Heart left ventricle (tissue), 13 donors: ENCODE measurements around the gene DHRS1.

Experiments used
- POLR2A ChIP-seq, 2 donors: fragments of 450-650 bp; IDR thresholded peaks; one replicate each; pipeline ENCODE4 v1.6.1; 2017; ENCODE audit warnings: antibody characterized with exemption in 2 of 2, mild to moderate bottlenecking in 2 of 2, moderate library complexity in 2 of 2
- TF ChIP-seq, protein P1 (sequence below), 12 donors: fragments of 200-600 bp; sonication (generic) in 4 of 12; IDR thresholded peaks; one replicate each; pipeline versions ENCODE4 v1.5.0 to v1.8.0; 2018 to 2022; ENCODE audit warnings: antibody characterized with exemption in 12 of 12, mild to moderate bottlenecking in 5 of 12
- donor health status: ischemic (EF 13 %, LVEDD 7.1; RV severe dilation, severe dysfunction).
- donor health status: DM: no; HTN: yes; CAD: no.
- donor health status: DM: no; HTN: no; CAD: no.
- donor health status: ischemic (EF 25% LVEDD 6.9; RV normal size, moderate dysfunction).
- donor health status: ischemic (EF 25% LVEDD 5.7; RV mildly dilated, moderate dysfunction).
- donor health status: ischemic (EF 35%, LVEDD 5.7; RV mildly dilated, moderate dysfunction).
- donor health status: nonischemic (EF 11% LVEDD 7.7; RV severe dilation, severe dysfunction).
- donor health status: DM: yes; HTN: yes; CAD: no.
- donor health status: PGD.
- donor health status: ischemic (EF 29% LVEDD 5.4; RV normal size, mild dysfunction).
- donor health status: nonischemic (EF 23%, LVEDD 6.1; RV moderate dilation, normal function).

DNA sequence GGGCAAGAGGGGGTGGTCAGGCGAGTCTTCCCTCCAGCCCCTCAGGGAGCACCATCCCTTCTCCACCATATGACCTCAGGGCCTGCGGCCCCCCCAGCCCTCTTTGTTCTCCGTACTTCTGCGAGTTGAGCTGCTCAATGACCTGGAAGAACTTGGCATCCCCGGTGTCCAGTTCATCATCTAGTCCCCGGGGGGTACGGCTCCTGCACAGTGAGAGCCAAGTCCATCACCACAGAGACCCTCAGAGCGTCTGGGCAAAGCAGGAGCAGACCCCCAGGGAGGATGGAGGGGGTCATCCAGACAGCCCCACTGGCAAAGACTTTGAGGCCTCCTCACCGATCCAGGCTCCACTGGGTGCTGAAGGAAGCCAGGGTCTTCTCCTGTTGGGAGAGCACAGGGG lies 26.4 kb upstream of the DHRS1 start:
- TF ChIP-seq, protein P1, sequence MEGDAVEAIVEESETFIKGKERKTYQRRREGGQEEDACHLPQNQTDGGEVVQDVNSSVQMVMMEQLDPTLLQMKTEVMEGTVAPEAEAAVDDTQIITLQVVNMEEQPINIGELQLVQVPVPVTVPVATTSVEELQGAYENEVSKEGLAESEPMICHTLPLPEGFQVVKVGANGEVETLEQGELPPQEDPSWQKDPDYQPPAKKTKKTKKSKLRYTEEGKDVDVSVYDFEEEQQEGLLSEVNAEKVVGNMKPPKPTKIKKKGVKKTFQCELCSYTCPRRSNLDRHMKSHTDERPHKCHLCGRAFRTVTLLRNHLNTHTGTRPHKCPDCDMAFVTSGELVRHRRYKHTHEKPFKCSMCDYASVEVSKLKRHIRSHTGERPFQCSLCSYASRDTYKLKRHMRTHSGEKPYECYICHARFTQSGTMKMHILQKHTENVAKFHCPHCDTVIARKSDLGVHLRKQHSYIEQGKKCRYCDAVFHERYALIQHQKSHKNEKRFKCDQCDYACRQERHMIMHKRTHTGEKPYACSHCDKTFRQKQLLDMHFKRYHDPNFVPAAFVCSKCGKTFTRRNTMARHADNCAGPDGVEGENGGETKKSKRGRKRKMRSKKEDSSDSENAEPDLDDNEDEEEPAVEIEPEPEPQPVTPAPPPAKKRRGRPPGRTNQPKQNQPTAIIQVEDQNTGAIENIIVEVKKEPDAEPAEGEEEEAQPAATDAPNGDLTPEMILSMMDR (IDR thresholded peaks at IDR 0.05), result no peak
- TF ChIP-seq POLR2A (IDR thresholded peaks at IDR 0.05), result no peak
